SK-N-SH treated with all-trans-retinoic acid at 6 μM for 48 hours (cell line): ENCODE data around the gene ADRA2B.

Source experiments
- ATAC-seq: fragments of 200-7000 bp; cut with Tn5 transposase; 3 replicates; pipeline ENCODE4 v1.9.1; 2020; ENCODE audit warnings: mild to moderate bottlenecking, moderate library complexity
- ARNTL ChIP-seq: fragments of 450-650 bp; formaldehyde crosslinking; IDR thresholded peaks from 2 replicates; pipeline ENCODE4 v1.5.0; 2020; ENCODE audit warnings: low read depth, mild to moderate bottlenecking, moderate library complexity, borderline replicate concordance
- BACH2 ChIP-seq: fragments of 250-450 bp; sonication (Bioruptor Pico); IDR thresholded peaks from 2 replicates; pipeline ENCODE4 v1.9.0; 2021; ENCODE audit warnings: mild to moderate bottlenecking, borderline replicate concordance
- CSDC2 ChIP-seq: fragments of 250-450 bp; sonication (Bioruptor Pico); IDR thresholded peaks from 2 replicates; pipeline ENCODE4 v1.5.0; 2020; ENCODE audit warnings: mild to moderate bottlenecking, moderate library complexity
- ESRRG ChIP-seq: fragments of 250-450 bp; sonication (Bioruptor Pico); IDR thresholded peaks from 2 replicates; pipeline ENCODE4 v1.6.1; 2021; ENCODE audit warnings: mild to moderate bottlenecking
- ISL1 ChIP-seq: fragments of 250-450 bp; sonication (Bioruptor Pico); IDR thresholded peaks from 2 replicates; pipeline ENCODE4 v2.1.2; 2022; ENCODE audit warnings: mild to moderate bottlenecking, moderate library complexity
- OSR1 ChIP-seq: fragments of 250-450 bp; sonication (Bioruptor Pico); IDR thresholded peaks from 2 replicates; pipeline ENCODE4 v1.8.0; 2022; ENCODE audit warnings: moderate library complexity, mild to moderate bottlenecking, inconsistent platforms
- PPARA ChIP-seq: fragments of 250-450 bp; sonication (Bioruptor Pico); IDR thresholded peaks from 2 replicates; pipeline ENCODE4 v1.5.0; 2020; ENCODE audit warnings: mild to moderate bottlenecking, borderline replicate concordance
- RARB ChIP-seq: fragments of 250-450 bp; sonication (Bioruptor Pico); IDR thresholded peaks from 2 replicates; pipeline ENCODE4 v1.8.0; 2021; ENCODE audit warnings: mild to moderate bottlenecking, moderate library complexity
- SNAI2 ChIP-seq: fragments of 250-450 bp; sonication (Bioruptor Pico); IDR thresholded peaks from 2 replicates; pipeline ENCODE4 v1.5.0; 2020; ENCODE audit warnings: mild to moderate bottlenecking, moderate library complexity
- TCF4 ChIP-seq: fragments of 250-450 bp; sonication (Bioruptor Pico); IDR thresholded peaks from 2 replicates; pipeline ENCODE4 v1.8.0; 2021; ENCODE audit warnings: mild to moderate bottlenecking, moderate library complexity, borderline replicate concordance
- TOX ChIP-seq: fragments of 250-450 bp; sonication (Bioruptor Pico); IDR thresholded peaks from 2 replicates; pipeline ENCODE4 v1.8.0; 2021; ENCODE audit warnings: mild to moderate bottlenecking, moderate library complexity, borderline replicate concordance
- ZC3H10 ChIP-seq: fragments of 250-450 bp; sonication (Bioruptor Pico); IDR thresholded peaks from 2 replicates; pipeline ENCODE4 v1.5.1; 2021; ENCODE audit warnings: mild to moderate bottlenecking, moderate library complexity
- ZFP3 ChIP-seq: fragments of 250-450 bp; sonication (Bioruptor Pico); IDR thresholded peaks from 2 replicates; pipeline ENCODE4 v1.5.0; 2020; ENCODE audit warnings: mild to moderate bottlenecking, moderate library complexity
- ZFP30 ChIP-seq: fragments of 450-650 bp; formaldehyde crosslinking; IDR thresholded peaks from 2 replicates; pipeline ENCODE4 v1.5.0; 2022; ENCODE audit warnings: mild to moderate bottlenecking, moderate library complexity
- ZNF565 ChIP-seq: fragments of 450-650 bp; formaldehyde crosslinking; conservative IDR thresholded peaks from 2 replicates; pipeline ENCODE4 v1.5.0; 2020; ENCODE audit warnings: low read depth, mild to moderate bottlenecking, moderate library complexity
- ZNF70 ChIP-seq: fragments of 450-650 bp; formaldehyde crosslinking; IDR thresholded peaks from 2 replicates; pipeline ENCODE4 v1.5.0; 2020; ENCODE audit warnings: mild to moderate bottlenecking, moderate library complexity
- ZNF8 ChIP-seq: fragments of 450-650 bp; formaldehyde crosslinking; IDR thresholded peaks from 2 replicates; pipeline ENCODE4 v1.5.0; 2020; ENCODE audit warnings: mild to moderate bottlenecking, moderate library complexity
- TF ChIP-seq, protein P1 (sequence below): fragments of 250-450 bp; sonication (Bioruptor Pico); IDR thresholded peaks from 2 replicates; pipeline ENCODE4 v1.8.0; 2021; ENCODE audit warnings: low read depth, mild to moderate bottlenecking, moderate library complexity, borderline replicate concordance
- TF ChIP-seq, protein P2 (sequence below): fragments of 250-450 bp; sonication (Bioruptor Pico); IDR thresholded peaks from 2 replicates; pipeline ENCODE4 v1.8.0; 2020; ENCODE audit warnings: mild to moderate bottlenecking, moderate library complexity, borderline replicate concordance
- TF ChIP-seq, protein P3 (sequence below): fragments of 250-450 bp; sonication (Bioruptor Pico); IDR thresholded peaks from 2 replicates; pipeline ENCODE4 v1.5.1; 2020; ENCODE audit warnings: low read depth, mild to moderate bottlenecking, moderate library complexity
- TF ChIP-seq, protein P4 (sequence below): fragments of 250-450 bp; sonication (Bioruptor Pico); IDR thresholded peaks from 2 replicates; pipeline ENCODE4 v1.5.0; 2020; ENCODE audit warnings: mild to moderate bottlenecking, moderate library complexity
- TF ChIP-seq, protein P5 (sequence below): fragments of 250-450 bp; sonication (Bioruptor Pico); IDR thresholded peaks from 2 replicates; pipeline ENCODE4 v1.5.1; 2021; ENCODE audit warnings: mild to moderate bottlenecking, moderate library complexity

ADRA2B gene

DNA sequence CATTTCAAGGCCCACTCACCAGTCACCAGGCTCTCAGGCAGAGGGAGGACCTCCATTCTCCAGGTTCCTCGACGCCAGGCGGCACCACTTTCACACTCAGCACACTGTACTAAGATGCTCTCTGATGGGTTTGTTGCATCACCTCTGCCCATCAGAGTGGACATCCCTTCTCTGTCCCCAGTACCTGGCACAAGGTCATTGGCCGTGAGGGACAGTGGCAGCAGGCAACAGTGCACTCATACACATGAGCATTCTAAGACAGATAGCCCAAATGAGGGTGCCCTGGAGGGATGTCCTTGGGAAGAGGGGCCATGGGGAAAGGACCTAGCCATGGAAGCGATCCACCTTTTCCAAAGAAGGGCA lies 3.0 kb upstream of the ADRA2B start:
- TF ChIP-seq PPARA = no peak
- TF ChIP-seq, protein P1, sequence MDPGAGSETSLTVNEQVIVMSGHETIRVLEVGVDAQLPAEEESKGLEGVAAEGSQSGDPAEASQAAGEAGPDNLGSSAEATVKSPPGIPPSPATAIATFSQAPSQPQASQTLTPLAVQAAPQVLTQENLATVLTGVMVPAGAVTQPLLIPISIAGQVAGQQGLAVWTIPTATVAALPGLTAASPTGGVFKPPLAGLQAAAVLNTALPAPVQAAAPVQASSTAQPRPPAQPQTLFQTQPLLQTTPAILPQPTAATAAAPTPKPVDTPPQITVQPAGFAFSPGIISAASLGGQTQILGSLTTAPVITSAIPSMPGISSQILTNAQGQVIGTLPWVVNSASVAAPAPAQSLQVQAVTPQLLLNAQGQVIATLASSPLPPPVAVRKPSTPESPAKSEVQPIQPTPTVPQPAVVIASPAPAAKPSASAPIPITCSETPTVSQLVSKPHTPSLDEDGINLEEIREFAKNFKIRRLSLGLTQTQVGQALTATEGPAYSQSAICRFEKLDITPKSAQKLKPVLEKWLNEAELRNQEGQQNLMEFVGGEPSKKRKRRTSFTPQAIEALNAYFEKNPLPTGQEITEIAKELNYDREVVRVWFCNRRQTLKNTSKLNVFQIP (CRISPR knock-in tag) = no peak
- TF ChIP-seq, protein P2, sequence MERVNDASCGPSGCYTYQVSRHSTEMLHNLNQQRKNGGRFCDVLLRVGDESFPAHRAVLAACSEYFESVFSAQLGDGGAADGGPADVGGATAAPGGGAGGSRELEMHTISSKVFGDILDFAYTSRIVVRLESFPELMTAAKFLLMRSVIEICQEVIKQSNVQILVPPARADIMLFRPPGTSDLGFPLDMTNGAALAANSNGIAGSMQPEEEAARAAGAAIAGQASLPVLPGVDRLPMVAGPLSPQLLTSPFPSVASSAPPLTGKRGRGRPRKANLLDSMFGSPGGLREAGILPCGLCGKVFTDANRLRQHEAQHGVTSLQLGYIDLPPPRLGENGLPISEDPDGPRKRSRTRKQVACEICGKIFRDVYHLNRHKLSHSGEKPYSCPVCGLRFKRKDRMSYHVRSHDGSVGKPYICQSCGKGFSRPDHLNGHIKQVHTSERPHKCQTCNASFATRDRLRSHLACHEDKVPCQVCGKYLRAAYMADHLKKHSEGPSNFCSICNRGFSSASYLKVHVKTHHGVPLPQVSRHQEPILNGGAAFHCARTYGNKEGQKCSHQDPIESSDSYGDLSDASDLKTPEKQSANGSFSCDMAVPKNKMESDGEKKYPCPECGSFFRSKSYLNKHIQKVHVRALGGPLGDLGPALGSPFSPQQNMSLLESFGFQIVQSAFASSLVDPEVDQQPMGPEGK (CRISPR knock-in tag) = no peak
- TF ChIP-seq, protein P3, sequence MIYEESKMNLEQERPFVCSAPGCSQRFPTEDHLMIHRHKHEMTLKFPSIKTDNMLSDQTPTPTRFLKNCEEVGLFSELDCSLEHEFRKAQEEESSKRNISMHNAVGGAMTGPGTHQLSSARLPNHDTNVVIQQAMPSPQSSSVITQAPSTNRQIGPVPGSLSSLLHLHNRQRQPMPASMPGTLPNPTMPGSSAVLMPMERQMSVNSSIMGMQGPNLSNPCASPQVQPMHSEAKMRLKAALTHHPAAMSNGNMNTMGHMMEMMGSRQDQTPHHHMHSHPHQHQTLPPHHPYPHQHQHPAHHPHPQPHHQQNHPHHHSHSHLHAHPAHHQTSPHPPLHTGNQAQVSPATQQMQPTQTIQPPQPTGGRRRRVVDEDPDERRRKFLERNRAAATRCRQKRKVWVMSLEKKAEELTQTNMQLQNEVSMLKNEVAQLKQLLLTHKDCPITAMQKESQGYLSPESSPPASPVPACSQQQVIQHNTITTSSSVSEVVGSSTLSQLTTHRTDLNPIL = no peak
- TF ChIP-seq ZNF565 (CRISPR knock-in tag) = no peak
- TF ChIP-seq ARNTL (CRISPR knock-in tag) = no peak
- no peak for TF ChIP-seq TCF4 (CRISPR knock-in tag)
- TF ChIP-seq ZFP30 (CRISPR knock-in tag) = no peak
- TF ChIP-seq OSR1 = no peak
- TF ChIP-seq TOX (CRISPR knock-in tag) = no peak
- no peak for TF ChIP-seq ZC3H10 (CRISPR knock-in tag)
- no peak for TF ChIP-seq ESRRG (CRISPR knock-in tag)
- TF ChIP-seq, protein P4, sequence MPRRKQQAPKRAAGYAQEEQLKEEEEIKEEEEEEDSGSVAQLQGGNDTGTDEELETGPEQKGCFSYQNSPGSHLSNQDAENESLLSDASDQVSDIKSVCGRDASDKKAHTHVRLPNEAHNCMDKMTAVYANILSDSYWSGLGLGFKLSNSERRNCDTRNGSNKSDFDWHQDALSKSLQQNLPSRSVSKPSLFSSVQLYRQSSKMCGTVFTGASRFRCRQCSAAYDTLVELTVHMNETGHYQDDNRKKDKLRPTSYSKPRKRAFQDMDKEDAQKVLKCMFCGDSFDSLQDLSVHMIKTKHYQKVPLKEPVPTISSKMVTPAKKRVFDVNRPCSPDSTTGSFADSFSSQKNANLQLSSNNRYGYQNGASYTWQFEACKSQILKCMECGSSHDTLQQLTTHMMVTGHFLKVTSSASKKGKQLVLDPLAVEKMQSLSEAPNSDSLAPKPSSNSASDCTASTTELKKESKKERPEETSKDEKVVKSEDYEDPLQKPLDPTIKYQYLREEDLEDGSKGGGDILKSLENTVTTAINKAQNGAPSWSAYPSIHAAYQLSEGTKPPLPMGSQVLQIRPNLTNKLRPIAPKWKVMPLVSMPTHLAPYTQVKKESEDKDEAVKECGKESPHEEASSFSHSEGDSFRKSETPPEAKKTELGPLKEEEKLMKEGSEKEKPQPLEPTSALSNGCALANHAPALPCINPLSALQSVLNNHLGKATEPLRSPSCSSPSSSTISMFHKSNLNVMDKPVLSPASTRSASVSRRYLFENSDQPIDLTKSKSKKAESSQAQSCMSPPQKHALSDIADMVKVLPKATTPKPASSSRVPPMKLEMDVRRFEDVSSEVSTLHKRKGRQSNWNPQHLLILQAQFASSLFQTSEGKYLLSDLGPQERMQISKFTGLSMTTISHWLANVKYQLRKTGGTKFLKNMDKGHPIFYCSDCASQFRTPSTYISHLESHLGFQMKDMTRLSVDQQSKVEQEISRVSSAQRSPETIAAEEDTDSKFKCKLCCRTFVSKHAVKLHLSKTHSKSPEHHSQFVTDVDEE = no peak
- TF ChIP-seq ZFP3 (CRISPR knock-in tag) = no peak
- TF ChIP-seq ZNF70 (CRISPR knock-in tag) = no peak
- no peak for TF ChIP-seq ISL1 (CRISPR knock-in tag)
- TF ChIP-seq SNAI2 (CRISPR knock-in tag) = no peak
- no peak for TF ChIP-seq BACH2 (CRISPR knock-in tag)
- TF ChIP-seq ZNF8 (CRISPR knock-in tag) = no peak
- TF ChIP-seq, all 23 proteins: peak for 0
- no peak for ATAC-seq

DNA sequence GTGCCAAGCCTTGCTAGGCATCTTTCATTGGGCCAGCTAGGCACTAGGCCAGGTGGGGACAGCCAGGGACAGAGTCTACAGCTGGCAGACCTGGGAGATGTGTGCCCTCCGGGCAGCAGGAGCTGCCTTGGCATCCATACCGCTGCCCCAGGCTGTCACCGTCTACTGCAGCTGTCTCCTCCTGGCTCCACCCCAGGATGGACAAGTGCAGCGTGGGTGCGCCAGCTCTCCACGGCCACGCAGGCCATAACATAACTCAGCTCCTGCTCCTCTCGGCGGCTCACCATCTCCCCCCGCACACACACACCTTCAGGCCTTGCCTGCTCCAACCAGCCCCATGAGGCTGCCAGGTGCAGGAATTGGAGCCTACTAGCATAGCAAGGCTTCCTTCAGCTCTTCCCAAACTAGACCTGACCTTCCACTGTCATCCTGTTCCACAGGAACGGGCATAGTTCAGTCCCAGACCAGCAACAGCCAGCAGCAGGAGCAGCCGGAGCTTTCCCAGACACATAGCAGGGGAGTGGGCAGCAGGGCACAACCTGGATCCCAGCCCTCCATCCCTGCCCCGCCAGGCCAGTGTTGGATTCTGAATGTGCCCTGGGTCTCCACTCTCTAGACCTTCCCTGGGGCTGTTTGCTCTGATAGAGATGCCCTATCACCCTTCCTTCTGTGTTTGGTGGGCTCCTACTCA lies 2.5 kb upstream of the ADRA2B start:
- no peak for ATAC-seq
- TF ChIP-seq OSR1 = no peak
- no peak for TF ChIP-seq ZNF565 (CRISPR knock-in tag)
- TF ChIP-seq ARNTL (CRISPR knock-in tag) = no peak
- no peak for TF ChIP-seq ZFP3 (CRISPR knock-in tag)
- TF ChIP-seq, protein P5, sequence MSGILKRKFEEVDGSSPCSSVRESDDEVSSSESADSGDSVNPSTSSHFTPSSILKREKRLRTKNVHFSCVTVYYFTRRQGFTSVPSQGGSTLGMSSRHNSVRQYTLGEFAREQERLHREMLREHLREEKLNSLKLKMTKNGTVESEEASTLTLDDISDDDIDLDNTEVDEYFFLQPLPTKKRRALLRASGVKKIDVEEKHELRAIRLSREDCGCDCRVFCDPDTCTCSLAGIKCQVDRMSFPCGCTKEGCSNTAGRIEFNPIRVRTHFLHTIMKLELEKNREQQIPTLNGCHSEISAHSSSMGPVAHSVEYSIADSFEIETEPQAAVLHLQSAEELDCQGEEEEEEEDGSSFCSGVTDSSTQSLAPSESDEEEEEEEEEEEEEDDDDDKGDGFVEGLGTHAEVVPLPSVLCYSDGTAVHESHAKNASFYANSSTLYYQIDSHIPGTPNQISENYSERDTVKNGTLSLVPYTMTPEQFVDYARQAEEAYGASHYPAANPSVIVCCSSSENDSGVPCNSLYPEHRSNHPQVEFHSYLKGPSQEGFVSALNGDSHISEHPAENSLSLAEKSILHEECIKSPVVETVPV = no peak
- no peak for TF ChIP-seq TCF4 (CRISPR knock-in tag)
- TF ChIP-seq TOX (CRISPR knock-in tag) = no peak
- no peak for TF ChIP-seq SNAI2 (CRISPR knock-in tag)
- TF ChIP-seq BACH2 (CRISPR knock-in tag) = no peak
- no peak for TF ChIP-seq ESRRG (CRISPR knock-in tag)
- no peak for TF ChIP-seq RARB (CRISPR knock-in tag)
- TF ChIP-seq CSDC2 (CRISPR knock-in tag) = no peak
- TF ChIP-seq ZFP30 (CRISPR knock-in tag) = no peak
- TF ChIP-seq PPARA = no peak
